K562 (cell line): ENCODE data around the gene CSRNP3. TPM values are rescaled to one million over a fixed set of nuclear protein-coding genes. Genes with fewer than 3 reads are reported as not detected.

Experiments used
- ATAC-seq: fragments of 200-7000 bp; cut with Tn5 transposase; 3 replicates; pipeline ENCODE4 v1.9.1; 2020; ENCODE audit warnings: moderate library complexity
- BruUV-seq: library from RNA; stranded (reverse); fragments of 400-500 nt; replicated peaks from 2 replicates; lab custom pipeline; 2021; lab: Mats Ljungman, UMichigan
- CTCF ChIA-PET: fragments of 300-600 bp; formaldehyde crosslinking; extraction: SDS; loops from one replicate; lab custom pipeline; 2021; ENCODE audit warnings: low intra/inter-chr PET ratio; lab: Yijun Ruan, JAX
- POLR2A ChIA-PET: fragments of 300-600, 350-650 bp; sonication (Branson Sonifier 250); formaldehyde crosslinking; extraction: SDS; loops from one replicate; lab custom pipeline; 2021; ENCODE audit warnings: antibody characterized with exemption, inconsistent platforms; lab: Yijun Ruan, JAX
- DNase-seq, 4 experiments: peaks; one replicate each; pipeline versions ENCODE4 v3.0.0 to v3.0.0-alpha.2; 2011 to 2018; ENCODE audit warnings: low spot score in 3 of 4, mixed read lengths in 3 of 4; ENCODE audit errors: extremely low read depth in 1 of 4
- FAIRE-seq: peaks from 2 replicates; lab custom pipeline; 2011; peaks lifted over from hg19 to GRCh38; lab: Jason Lieb, UNC
- H2AFZ ChIP-seq: 2 replicates; pipeline ENCODE4 v1.6.0; 2011; ENCODE audit warnings: low read depth, low read length, control low read depth, inconsistent platforms
- H3K27ac ChIP-seq: fragments of 200-600 bp; 3 replicates; pipeline ENCODE4 v1.8.0; 2011; ENCODE audit warnings: low read depth, mild to moderate bottlenecking, control low read depth, inconsistent platforms, low read length, moderate library complexity, mixed read lengths; ENCODE audit errors: extremely low read depth
- H3K27me3 ChIP-seq, 2 experiments: fragments of 300-600 bp in 1 of 2; 2 replicates in 1 of 2; 3 replicates in 1 of 2; pipeline versions ENCODE4 v1.6.0 to v1.8.0; 2011; ENCODE audit warnings: inconsistent platforms in 2 of 2, low read length in 2 of 2, mild to moderate bottlenecking in 1 of 2, mixed read lengths in 1 of 2, moderate library complexity in 1 of 2; ENCODE audit not compliant: control insufficient read depth in 2 of 2, insufficient read depth in 2 of 2
- H3K36me3 ChIP-seq: fragments of 300-600 bp; 3 replicates; pipeline ENCODE4 v1.8.0; 2011; ENCODE audit warnings: mild to moderate bottlenecking, low read length, inconsistent platforms; ENCODE audit not compliant: control insufficient read depth, insufficient read depth
- H3K4me1 ChIP-seq, 2 experiments: fragments of 200-600 bp in 1 of 2; replicated peaks in 1 of 2; 2 replicates in 1 of 2; 3 replicates in 1 of 2; pipeline versions ENCODE4 v1.5.1 to v1.8.0; 2011; ENCODE audit warnings: inconsistent platforms in 2 of 2, low read length in 2 of 2, mild to moderate bottlenecking in 1 of 2, mixed read lengths in 1 of 2, moderate library complexity in 1 of 2; ENCODE audit not compliant: control insufficient read depth in 2 of 2, insufficient read depth in 2 of 2
- H3K4me2 ChIP-seq: 2 replicates; pipeline ENCODE4 v1.6.1; 2011; ENCODE audit warnings: low read length, control low read depth, inconsistent platforms, mixed read lengths; ENCODE audit not compliant: insufficient read depth
- H3K4me3 ChIP-seq: fragments of 200-600 bp; sonication (generic), shearing (Covaris generic); 2 replicates; pipeline ENCODE4 v1.5.1; 2016; ENCODE audit warnings: control low read depth, inconsistent platforms
- H3K79me2 ChIP-seq: fragments of 200-600 bp; 3 replicates; pipeline ENCODE4 v1.8.0; 2011; ENCODE audit warnings: low read length, inconsistent platforms; ENCODE audit not compliant: control insufficient read depth, insufficient read depth
- H3K9ac ChIP-seq, 2 experiments: 2 replicates each; pipeline versions ENCODE4 v1.6.0 to v1.6.1; 2011; ENCODE audit warnings: low read depth in 2 of 2, low read length in 2 of 2, control low read depth in 1 of 2, inconsistent platforms in 1 of 2, mild to moderate bottlenecking in 1 of 2, mixed read lengths in 1 of 2; ENCODE audit not compliant: insufficient read depth in 1 of 2
- H3K9me1 ChIP-seq: one replicate; pipeline ENCODE4 v1.6.0; 2011; ENCODE audit warnings: inconsistent platforms, mild to moderate bottlenecking, low read length, moderate library complexity; ENCODE audit not compliant: control insufficient read depth, insufficient read depth
- H3K9me3 ChIP-seq: replicated peaks from 2 replicates; pipeline ENCODE4 v1.5.1; 2011; ENCODE audit warnings: low read depth, low read length, inconsistent platforms; ENCODE audit not compliant: control insufficient read depth, insufficient read depth
- H4K20me1 ChIP-seq: replicated peaks from 2 replicates; pipeline ENCODE4 v1.6.1; 2011; ENCODE audit warnings: low read length, inconsistent platforms, mixed read lengths; ENCODE audit not compliant: control insufficient read depth, insufficient read depth
- ATF7 ChIP-seq: fragments of 450-650 bp; IDR thresholded peaks from 2 replicates; pipeline ENCODE4 v1.7.1; 2014; ENCODE audit warnings: mild to moderate bottlenecking, moderate library complexity
- BDP1 ChIP-seq: IDR thresholded peaks from 3 replicates; pipeline ENCODE4 v1.6.1; 2011; ENCODE audit not compliant: insufficient read length, insufficient read depth
- CBX2 ChIP-seq: fragments of 200-600 bp; sonication (generic); IDR thresholded peaks from one replicate; pipeline ENCODE4 v1.6.1; 2012; ENCODE audit warnings: mild to moderate bottlenecking, low read length, inconsistent platforms; ENCODE audit not compliant: insufficient read depth, poor library complexity, severe bottlenecking
- CSDE1 ChIP-seq, 2 experiments: fragments of 450-650 bp; IDR thresholded peaks; 2 replicates each; pipeline ENCODE4 v1.6.1; 2016; ENCODE audit warnings: mild to moderate bottlenecking in 1 of 2
- DPF2 ChIP-seq: fragments of 450-650 bp; IDR thresholded peaks from 2 replicates; pipeline ENCODE4 v1.6.1; 2016
- FOXK1 ChIP-seq: sonication (generic); formaldehyde crosslinking; IDR thresholded peaks from 2 replicates; pipeline ENCODE4 v1.8.0; 2022; ENCODE audit warnings: missing genetic modification reagents, mild to moderate bottlenecking, borderline replicate concordance
- MXI1 ChIP-seq: IDR thresholded peaks from 2 replicates; pipeline ENCODE4 v1.6.1; 2011; ENCODE audit warnings: low read depth, mild to moderate bottlenecking, improper control_type of control experiment, low read length
- POLR3G ChIP-seq: IDR thresholded peaks from 2 replicates; pipeline ENCODE4 v1.6.1; 2011; ENCODE audit not compliant: insufficient read length, insufficient replicate concordance; ENCODE audit errors: extremely low read depth
- RBM15 ChIP-seq: fragments of 200-400 bp; formaldehyde crosslinking; IDR thresholded peaks from 2 replicates; pipeline ENCODE4 v1.6.1; 2018; ENCODE audit warnings: mild to moderate bottlenecking, low read length, moderate library complexity; ENCODE audit not compliant: insufficient read depth
- SAFB2 ChIP-seq: fragments of 200-400 bp; formaldehyde crosslinking; IDR thresholded peaks from 2 replicates; pipeline ENCODE4 v1.6.1; 2018; ENCODE audit warnings: borderline replicate concordance, low read length, low read depth, moderate library complexity; ENCODE audit not compliant: severe bottlenecking
- TOE1 ChIP-seq, 2 experiments: fragments of 450-650 bp in 1 of 2; sonication (generic) in 1 of 2; formaldehyde crosslinking in 1 of 2; IDR thresholded peaks; 2 replicates each; pipeline versions ENCODE4 v1.7.1 to v1.8.0; 2016 to 2022; ENCODE audit warnings: borderline replicate concordance in 2 of 2, mild to moderate bottlenecking in 2 of 2, antibody characterized with exemption in 1 of 2, inconsistent platforms in 1 of 2, low read depth in 1 of 2, missing genetic modification reagents in 1 of 2, moderate library complexity in 1 of 2
- ZEB2 ChIP-seq: fragments of 450-650 bp; IDR thresholded peaks from 2 replicates; pipeline ENCODE4 v1.6.1; 2016
- ZNF12 ChIP-seq: sonication (generic); formaldehyde crosslinking; IDR thresholded peaks from 2 replicates; pipeline ENCODE4 v1.4.0; 2020; ENCODE audit warnings: mild to moderate bottlenecking, missing genetic modification reagents
- ZNF57 ChIP-seq: fragments of 450-650 bp; formaldehyde crosslinking; IDR thresholded peaks from 2 replicates; pipeline ENCODE4 v1.4.0; 2020; ENCODE audit warnings: mild to moderate bottlenecking, moderate library complexity
- WGBS: fragments of 100-300 bp; shearing (Covaris generic); methylation state at CpG from one replicate; pipeline ENCODE4 v1.1.6; 2016; ENCODE audit warnings: low coverage, mixed read lengths; ENCODE audit not compliant: insufficient coverage; ENCODE audit errors: missing lambda C conversion rate; 5-methylcytosine and 5-hydroxymethylcytosine counted together
- in situ Hi-C: fragments of 300-500 bp; cut with MboI; formaldehyde crosslinking; loops from 4 replicates; pipeline ENCODE4 v1.15.0; 2018; ENCODE audit warnings: inconsistent platforms, mixed read lengths
- intact Hi-C: fragments of 100-400 bp; cut with micrococcal nuclease; formaldehyde crosslinking; loops from 2 replicates; pipeline ENCODE4 v1.14.2; 2022
- polyA plus RNA-seq, 8 experiments: library from polyadenylated mRNA; depleted of rRNA in 4 of 8; stranded (reverse) in 5 of 8; unstranded in 3 of 8; fragments of >200 nt; fragmentation: Nextera tagmentation in 2 of 8; fragmentation: Illumina TruSeq in 1 of 8; extraction: Ambion mirVana in 2 of 8; extraction: Trizol in 1 of 8; gene quantifications; 2 replicates each; pipeline versions ENCODE4 v1.2.1 to v1.2.3, GENCODE V29; 2011 to 2014; ENCODE audit warnings: inconsistent platforms in 1 of 8, missing spikeins in 1 of 8
- total RNA-seq, 7 experiments: library from RNA; depleted of rRNA in 6 of 7; stranded (reverse); fragments of >200 nt in 6 of 7; fragmentation: Illumina TruSeq in 2 of 7; extraction: Trizol in 2 of 7; gene quantifications; 2 replicates each; pipeline versions ENCODE4 v1.2.1 to v1.2.3, GENCODE V29; 2011 to 2021; ENCODE audit warnings: low replicate concordance in 1 of 7
- TF ChIP-seq, protein P1 (sequence below): sonication (generic); formaldehyde crosslinking; IDR thresholded peaks from 2 replicates; pipeline ENCODE4 v1.8.0; 2023; ENCODE audit warnings: mild to moderate bottlenecking, missing genetic modification reagents
- TF ChIP-seq, protein P2 (sequence below): fragments of 250-450 bp; sonication (Bioruptor Pico); IDR thresholded peaks from 2 replicates; pipeline ENCODE4 v1.8.0; 2021; ENCODE audit warnings: moderate library complexity, mild to moderate bottlenecking, inconsistent platforms
- TF ChIP-seq, protein P3 (sequence below): fragments of 250-450 bp; sonication (Bioruptor Pico); IDR thresholded peaks from 2 replicates; pipeline ENCODE4 v1.5.0; 2021
- TF ChIP-seq, protein P4 (sequence below): fragments of 450-650 bp; IDR thresholded peaks from 2 replicates; pipeline ENCODE4 v1.6.1; 2016; ENCODE audit warnings: low read depth, mild to moderate bottlenecking, moderate library complexity

Gene CSRNP3
- total and polyA plus RNA-seq, 9 of the 15 experiments (the other 6 are each of a cell fraction or from before 2014, with no cell fraction given): not detected

DNA sequence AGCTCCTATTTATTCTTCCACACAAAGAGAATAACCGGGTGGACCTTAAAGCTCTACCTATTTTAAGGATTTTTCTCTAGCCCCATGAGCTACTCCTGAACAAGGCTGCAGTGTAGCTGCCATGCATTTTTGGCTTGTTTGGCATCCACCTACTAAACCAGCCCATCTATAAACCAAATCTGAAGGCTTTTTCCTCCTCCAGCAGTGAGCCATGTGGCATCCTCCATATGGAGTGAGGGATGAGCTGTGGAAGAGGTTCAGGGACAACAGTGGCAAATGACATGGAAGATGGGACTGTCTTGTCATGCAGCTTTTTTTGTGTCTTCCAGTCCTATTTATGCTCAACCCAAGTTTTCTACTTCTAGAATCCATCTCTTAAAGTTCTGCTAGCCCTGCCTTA lies 224.3 kb downstream of the CSRNP3 start:
- Histone ChIP-seq H2AFZ (no peak overlapping the region), H3K27ac (no peak overlapping the region), H3K4me1 (no peaks in the 10 kb centered on the region)
- in situ Hi-C loops: no loop called here
- POLR2A ChIA-PET: no interaction called here
- TF ChIP-seq ATF7 (no peak), MXI1 (no peak), ZNF57 (CRISPR knock-in tag) (no peak), CSDE1 (IDR thresholded peaks at IDR 0.05) (no peak), CBX2 (no peak), SAFB2 (no peak), RBM15 (no peak), ZEB2 (no peak), POLR3G (no peak), TOE1 (IDR thresholded peaks at IDR 0.05; ENCODE audit: borderline replicate concordance) (no peak), TOE1 (CRISPR knock-in tag; IDR thresholded peaks at IDR 0.05; ENCODE audit: borderline replicate concordance, low read depth) (no peak), FOXK1 (no peak), BDP1 (no peak), ZNF12 (CRISPR knock-in tag) (no peak), DPF2 (no peak)
- TF ChIP-seq, protein P1, sequence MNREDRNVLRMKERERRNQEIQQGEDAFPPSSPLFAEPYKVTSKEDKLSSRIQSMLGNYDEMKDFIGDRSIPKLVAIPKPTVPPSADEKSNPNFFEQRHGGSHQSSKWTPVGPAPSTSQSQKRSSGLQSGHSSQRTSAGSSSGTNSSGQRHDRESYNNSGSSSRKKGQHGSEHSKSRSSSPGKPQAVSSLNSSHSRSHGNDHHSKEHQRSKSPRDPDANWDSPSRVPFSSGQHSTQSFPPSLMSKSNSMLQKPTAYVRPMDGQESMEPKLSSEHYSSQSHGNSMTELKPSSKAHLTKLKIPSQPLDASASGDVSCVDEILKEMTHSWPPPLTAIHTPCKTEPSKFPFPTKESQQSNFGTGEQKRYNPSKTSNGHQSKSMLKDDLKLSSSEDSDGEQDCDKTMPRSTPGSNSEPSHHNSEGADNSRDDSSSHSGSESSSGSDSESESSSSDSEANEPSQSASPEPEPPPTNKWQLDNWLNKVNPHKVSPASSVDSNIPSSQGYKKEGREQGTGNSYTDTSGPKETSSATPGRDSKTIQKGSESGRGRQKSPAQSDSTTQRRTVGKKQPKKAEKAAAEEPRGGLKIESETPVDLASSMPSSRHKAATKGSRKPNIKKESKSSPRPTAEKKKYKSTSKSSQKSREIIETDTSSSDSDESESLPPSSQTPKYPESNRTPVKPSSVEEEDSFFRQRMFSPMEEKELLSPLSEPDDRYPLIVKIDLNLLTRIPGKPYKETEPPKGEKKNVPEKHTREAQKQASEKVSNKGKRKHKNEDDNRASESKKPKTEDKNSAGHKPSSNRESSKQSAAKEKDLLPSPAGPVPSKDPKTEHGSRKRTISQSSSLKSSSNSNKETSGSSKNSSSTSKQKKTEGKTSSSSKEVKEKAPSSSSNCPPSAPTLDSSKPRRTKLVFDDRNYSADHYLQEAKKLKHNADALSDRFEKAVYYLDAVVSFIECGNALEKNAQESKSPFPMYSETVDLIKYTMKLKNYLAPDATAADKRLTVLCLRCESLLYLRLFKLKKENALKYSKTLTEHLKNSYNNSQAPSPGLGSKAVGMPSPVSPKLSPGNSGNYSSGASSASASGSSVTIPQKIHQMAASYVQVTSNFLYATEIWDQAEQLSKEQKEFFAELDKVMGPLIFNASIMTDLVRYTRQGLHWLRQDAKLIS: no peak
- TF ChIP-seq, protein P2, sequence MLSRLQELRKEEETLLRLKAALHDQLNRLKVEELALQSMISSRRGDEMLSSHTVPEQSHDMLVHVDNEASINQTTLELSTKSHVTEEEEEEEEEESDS (CRISPR knock-in tag): no peak
- TF ChIP-seq, protein P3, sequence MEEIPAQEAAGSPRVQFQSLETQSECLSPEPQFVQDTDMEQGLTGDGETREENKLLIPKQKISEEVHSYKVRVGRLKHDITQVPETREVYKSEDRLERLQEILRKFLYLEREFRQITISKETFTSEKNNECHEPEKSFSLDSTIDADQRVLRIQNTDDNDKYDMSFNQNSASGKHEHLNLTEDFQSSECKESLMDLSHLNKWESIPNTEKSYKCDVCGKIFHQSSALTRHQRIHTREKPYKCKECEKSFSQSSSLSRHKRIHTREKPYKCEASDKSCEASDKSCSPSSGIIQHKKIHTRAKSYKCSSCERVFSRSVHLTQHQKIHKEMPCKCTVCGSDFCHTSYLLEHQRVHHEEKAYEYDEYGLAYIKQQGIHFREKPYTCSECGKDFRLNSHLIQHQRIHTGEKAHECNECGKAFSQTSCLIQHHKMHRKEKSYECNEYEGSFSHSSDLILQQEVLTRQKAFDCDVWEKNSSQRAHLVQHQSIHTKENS: no peak
- TF ChIP-seq, protein P4, sequence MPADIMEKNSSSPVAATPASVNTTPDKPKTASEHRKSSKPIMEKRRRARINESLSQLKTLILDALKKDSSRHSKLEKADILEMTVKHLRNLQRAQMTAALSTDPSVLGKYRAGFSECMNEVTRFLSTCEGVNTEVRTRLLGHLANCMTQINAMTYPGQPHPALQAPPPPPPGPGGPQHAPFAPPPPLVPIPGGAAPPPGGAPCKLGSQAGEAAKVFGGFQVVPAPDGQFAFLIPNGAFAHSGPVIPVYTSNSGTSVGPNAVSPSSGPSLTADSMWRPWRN: no peak
- TF ChIP-seq, all 486 proteins: peak for 0
- whole genome bisulfite sequencing: 0% methylated on average over 1 of the region's 1 CpG
- DNase-seq: no peak
- FAIRE-seq: no peak
- Histone ChIP-seq H3K4me2 (no peak overlapping the region), H3K27me3 (no peaks in the 10 kb centered on the region), H3K36me3 (no peaks in the 10 kb centered on the region), H3K9me1 (no peaks in the 10 kb centered on the region), H3K9me3 (no peaks in the 10 kb centered on the region), H3K4me3 (no peak overlapping the region), H3K79me2 (no peaks in the 10 kb centered on the region), H3K9ac (no peak overlapping the region), H4K20me1 (no peaks in the 10 kb centered on the region)
- ATAC-seq: no peak
- intact Hi-C loops: no loop called here
- no TSS peak for BruUV-seq
- CTCF ChIA-PET: no interaction called here
